Middle frontal gyrus (tissue), 1 donor: Measurements from ENCODE around the gene AGBL4.
"Not testable (repeated sequence)": the region's sequence is repeated elsewhere in the genome, so short reads cannot be mapped to it uniquely, and the experiment has no call there.

Experiments
- DNase-seq: peaks from one replicate; pipeline ENCODE4 v3.0.0-alpha.2; 2015; ENCODE audit warnings: low spot score; ENCODE audit errors: extremely low spot score

AGBL4 gene

GRCh38 chr1:50023292-50024159, at the start of gene AGBL4:
AGBL4 (minus strand) TSS chr1:50023954.
- DNase-seq, result peak; percentile 61

- no peak for DNase-seq
Measured at GRCh38 chr1:50066806-50067205, 43.1 kb upstream of the AGBL4 start.

- no peak for DNase-seq
Measured at GRCh38 chr1:50060279-50060678, 36.5 kb upstream of the AGBL4 start.

GRCh38 chr1:50048791-50049190, 25.0 kb upstream of the AGBL4 start:
- no peak for DNase-seq

GRCh38 chr1:50047916-50048694, 24.4 kb upstream of the AGBL4 start:
- no peak for DNase-seq

GRCh38 chr1:50038237-50038809, 14.6 kb upstream of the AGBL4 start:
- DNase-seq, result no peak

- no peak for DNase-seq
Measured at GRCh38 chr1:50027794-50028193, 4.0 kb upstream of the AGBL4 start.

GRCh38 chr1:49995734-49996133, 28.0 kb downstream of the AGBL4 start:
- no peak for DNase-seq

- DNase-seq, result no peak
Measured at GRCh38 chr1:49971088-49971487, 52.7 kb downstream of the AGBL4 start.

GRCh38 chr1:49951385-49951784, 72.4 kb downstream of the AGBL4 start:
- no peak for DNase-seq

GRCh38 chr1:49915301-49915700, 108.5 kb downstream of the AGBL4 start:
- DNase-seq, result not testable (repeated sequence)

- no peak for DNase-seq
Measured at GRCh38 chr1:49906365-49906764, 117.4 kb downstream of the AGBL4 start.

GRCh38 chr1:49864581-49864980, 159.2 kb downstream of the AGBL4 start:
- DNase-seq, result no peak

GRCh38 chr1:49854741-49855140, 169.0 kb downstream of the AGBL4 start:
- DNase-seq, result no peak

- no peak for DNase-seq
Measured at GRCh38 chr1:49842596-49842995, 181.2 kb downstream of the AGBL4 start.

- DNase-seq, result no peak
Measured at GRCh38 chr1:49841767-49842166, 182.0 kb downstream of the AGBL4 start.

- DNase-seq, result no peak
Measured at GRCh38 chr1:49824261-49824660, 199.5 kb downstream of the AGBL4 start.

GRCh38 chr1:49817681-49818080, 206.1 kb downstream of the AGBL4 start:
- no peak for DNase-seq

GRCh38 chr1:49787013-49787412, 236.7 kb downstream of the AGBL4 start:
- DNase-seq, result not testable (repeated sequence)

- DNase-seq, result no peak
Measured at GRCh38 chr1:49765034-49765433, 258.7 kb downstream of the AGBL4 start.

GRCh38 chr1:49738118-49738517, 285.6 kb downstream of the AGBL4 start:
- not testable (repeated sequence) for DNase-seq

- no peak for DNase-seq
Measured at GRCh38 chr1:49728377-49728776, 295.4 kb downstream of the AGBL4 start.
